Measurements from ENCODE around the gene BAIAP3. TPM values are rescaled to one million over a fixed set of nuclear protein-coding genes. Genes with fewer than 3 reads are reported as not detected.

Gene BAIAP3
- total and polyA plus RNA-seq, 2 of the 4 experiments (the other 2 are of a cell fraction), result 0.36 to 0.65 TPM

GRCh38 chr16:1377406-1378010, 44.1 kb downstream of the BAIAP3 start:
- CTCF ChIA-PET, result no interaction called here
- H3K27me3 ChIP-seq (ENCODE audit: control insufficient read depth, insufficient read depth, low read length), result no peaks in the 10 kb centered on the region
- H3K4me3 ChIP-seq (ENCODE audit: insufficient read depth, low read depth, low read length), result no peak overlapping the region
- no peak overlapping the region for H2BK120ac ChIP-seq (ENCODE audit: low read depth, low read length)
- no peak overlapping the region for H3K4me2 ChIP-seq (ENCODE audit: low read depth, low read length)
- intact Hi-C loops (cut with micrococcal nuclease) (no loop called here), dilution Hi-C loops (cut with HindIII; ENCODE audit: low sequenced_read_pairs, unreplicated experiment) (no loop called here), in situ Hi-C loops (cut with MboI; ENCODE audit: low sequenced_read_pairs) (no loop called here)
- no peak overlapping the region for H4K5ac ChIP-seq (ENCODE audit: low read depth, low read length)
- peaks cover 11% of the 10 kb centered on the region for H3K4me1 ChIP-seq (ENCODE audit: control insufficient read depth, insufficient read depth, low read length)
- no peak overlapping the region for H2AFZ ChIP-seq (replicated peaks; ENCODE audit: low read length, poor library complexity)
- H4K8ac ChIP-seq (ENCODE audit: low read depth in 2 of 2, low read length in 2 of 2), result no peak overlapping the region
- TF ChIP-seq POLR2A (IDR thresholded peaks at IDR 0.05; ENCODE audit: low read depth, low read length), result no peak
- no peak for TF ChIP-seq FOS (IDR thresholded peaks at IDR 0.05; ENCODE audit: low read depth, low read length)
- no peak for TF ChIP-seq NFE2L2 (IDR thresholded peaks at IDR 0.05; ENCODE audit: low read depth, low read length)
- TF ChIP-seq RCOR1 (IDR thresholded peaks at IDR 0.05; ENCODE audit: insufficient replicate concordance, low read length), result no peak
- TF ChIP-seq BHLHE40 (IDR thresholded peaks at IDR 0.05; ENCODE audit: low read depth, low read length), result no peak
- TF ChIP-seq RFX5 (IDR thresholded peaks at IDR 0.05; ENCODE audit: low read depth, low read length), result no peak
- no peak for TF ChIP-seq MAFK (IDR thresholded peaks at IDR 0.05; ENCODE audit: low read depth, low read length)
- TF ChIP-seq ELK1 (IDR thresholded peaks at IDR 0.05; ENCODE audit: borderline replicate concordance, low read depth, low read length), result no peak
- TF ChIP-seq CHD1 (IDR thresholded peaks at IDR 0.05; ENCODE audit: low read depth, low read length), result no peak
- no peak for TF ChIP-seq MXI1 (IDR thresholded peaks at IDR 0.05; ENCODE audit: borderline replicate concordance, low read depth, low read length)
- no peak for TF ChIP-seq CEBPB (IDR thresholded peaks at IDR 0.05; ENCODE audit: low read depth, low read length)
- TF ChIP-seq MAZ (IDR thresholded peaks at IDR 0.05; ENCODE audit: borderline replicate concordance, low read depth, low read length), result no peak
- no peak for TF ChIP-seq USF2 (IDR thresholded peaks at IDR 0.05; ENCODE audit: low read depth, low read length)
- no peak for TF ChIP-seq SMC3 (IDR thresholded peaks at IDR 0.05; ENCODE audit: low read depth, low read length)
- no peak overlapping the region for H3K18ac ChIP-seq (ENCODE audit: low read depth, low read length)
- no peak overlapping the region; the same call in 1 of the 2 replicates for H3K4ac ChIP-seq (ENCODE audit: low read depth, low read length)
- no peak overlapping the region; the same call in 1 of the 2 replicates for H2BK20ac ChIP-seq (ENCODE audit: low read depth, low read length)
- H2BK15ac ChIP-seq (ENCODE audit: low read depth, low read length), result no peak overlapping the region
- H2AK9ac ChIP-seq (replicated peaks; ENCODE audit: low read depth, low read length, poor library complexity), result peak overlapping the region; percentile 66
- H3K9me1 ChIP-seq (ENCODE audit: insufficient read depth, low read length), result 0 out of 2 replicates have a peak, but pooled peaks cover 6% of the 10 kb centered on the region
- no peak for ATAC-seq (ENCODE audit: low read depth)
- no TSS peak for BruUV-seq (replicated peaks)
- no peaks in the 10 kb centered on the region for H3K9me3 ChIP-seq (ENCODE audit: control insufficient read depth, insufficient read depth, low read length)
- no peak overlapping the region for H2AK5ac ChIP-seq (ENCODE audit: low read depth, low read length)
- H3K9ac ChIP-seq (ENCODE audit: low read depth, low read length), result no peak overlapping the region
- H2BK5ac ChIP-seq (ENCODE audit: low read depth, low read length, poor library complexity, severe bottlenecking), result no peak overlapping the region
- H3K36me3 ChIP-seq (ENCODE audit: control insufficient read depth, insufficient read depth, low read length), result peaks cover 19% of the 10 kb centered on the region
- H3K14ac ChIP-seq (replicated peaks; ENCODE audit: low read depth, low read length), result no peak overlapping the region
- H3K27ac ChIP-seq (ENCODE audit: insufficient read depth, low read length), result no peak overlapping the region
- H4K20me1 ChIP-seq (ENCODE audit: insufficient read depth, low read length), result no peaks in the 10 kb centered on the region; the same call in 1 of the 2 replicates
- peaks cover 9 to 30% of the 10 kb centered on the region in 2 experiments for H3K79me1 ChIP-seq (ENCODE audit: low read depth in 1 of 2, low read length in 2 of 2)
- no peak for DNase-seq
- WGBS, 2 experiments (ENCODE audit: extremely low coverage in 2 of 2, insufficient read length in 1 of 2), result 98% methylated on average over 7 of the region's 10 CpGs; no CpG with 5 or more reads in 1 of the 2 experiments
- H3K23ac ChIP-seq (ENCODE audit: low read depth, low read length), result no peak overlapping the region
- H3K56ac ChIP-seq (ENCODE audit: extremely low read depth, insufficient read depth, low read length), result no peak overlapping the region
- POLR2A ChIA-PET (ENCODE audit: unreplicated experiment), result no interaction called here
- H4K91ac ChIP-seq (ENCODE audit: insufficient read depth, low read depth, low read length), result no peak overlapping the region

Data from IMR-90 (cell line).